ENCODE results near the gene DDX27. TPM values are rescaled to one million over a fixed set of nuclear protein-coding genes. Genes with fewer than 3 reads are reported as not detected.

Gene DDX27
- polyA plus RNA-seq, 5 donors: 39.7 to 52.0 (median 47.6) TPM

DNA sequence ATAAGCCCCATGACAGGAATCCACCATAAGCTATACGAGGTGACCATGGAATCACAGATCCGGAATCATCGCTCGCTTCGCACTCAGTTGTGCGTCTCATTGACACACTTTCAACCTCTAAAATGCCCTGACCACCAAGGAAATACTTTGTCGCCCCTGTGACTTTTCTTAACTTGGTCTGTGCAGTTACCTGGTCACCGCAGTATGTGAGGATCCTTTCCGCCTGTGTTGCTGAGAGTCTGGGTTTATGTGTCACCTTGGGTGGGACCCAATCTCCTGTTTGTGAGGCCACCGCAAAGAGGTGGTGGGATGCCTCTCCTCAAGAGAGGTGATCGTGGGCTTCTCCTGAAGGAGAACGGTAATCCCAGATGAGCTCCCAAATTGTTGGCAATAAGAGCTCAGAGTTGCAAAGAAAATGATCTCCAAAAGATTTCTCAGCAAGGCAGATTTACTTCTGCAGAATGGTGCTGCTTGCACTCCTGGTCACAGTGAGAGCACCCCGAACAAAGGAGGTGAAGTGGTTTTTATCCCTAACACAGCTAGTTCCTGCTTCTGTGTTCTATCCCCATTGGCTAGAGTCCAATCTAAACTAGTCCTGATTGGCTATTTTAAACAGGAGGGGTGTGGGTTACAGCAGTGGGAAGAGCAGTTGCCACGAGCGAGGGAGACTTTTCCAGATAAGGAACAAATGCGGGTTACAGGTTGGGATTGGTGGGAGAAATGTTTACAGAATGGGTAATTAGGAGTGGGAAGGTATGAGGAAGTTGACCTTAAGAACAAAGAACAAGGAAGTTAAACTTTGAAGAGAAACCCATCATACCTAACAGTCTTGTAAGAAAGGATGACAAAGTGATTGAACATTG is 67.7 kb downstream of the DDX27 start:
- DNase-seq: no peak

DNA sequence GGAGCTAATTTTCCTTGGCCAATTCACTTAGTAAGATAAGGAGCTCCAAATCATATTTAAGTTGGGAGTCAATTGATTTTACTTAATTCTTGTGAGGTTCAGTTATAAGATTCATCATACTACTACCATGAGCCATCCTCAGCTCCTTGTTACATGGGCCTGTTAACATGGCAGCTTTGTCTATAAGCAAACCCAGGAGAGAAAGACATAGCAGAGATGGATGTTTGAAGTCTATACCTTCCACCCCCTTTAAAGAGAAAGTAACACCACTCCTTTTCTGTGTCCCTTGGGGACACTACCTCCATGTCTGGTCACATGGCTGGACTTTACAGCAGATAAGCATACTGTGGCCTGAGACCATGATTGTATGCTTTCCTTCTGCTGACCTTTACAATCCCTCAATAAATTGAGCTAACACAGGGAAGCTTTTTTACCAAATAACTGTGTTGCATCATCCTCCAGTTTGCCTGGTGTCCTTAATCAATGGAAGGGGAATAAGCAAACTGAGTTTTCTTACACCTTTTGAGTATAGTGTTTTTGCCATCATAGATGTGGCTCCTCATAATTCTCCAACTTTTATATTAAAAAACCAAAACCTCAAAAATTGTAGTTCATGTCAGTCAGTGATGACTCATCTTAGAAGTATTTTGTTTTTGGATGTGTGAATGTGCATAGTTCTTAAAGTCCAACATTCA is 68.5 kb downstream of the DDX27 start:
- no peak for DNase-seq

DNA sequence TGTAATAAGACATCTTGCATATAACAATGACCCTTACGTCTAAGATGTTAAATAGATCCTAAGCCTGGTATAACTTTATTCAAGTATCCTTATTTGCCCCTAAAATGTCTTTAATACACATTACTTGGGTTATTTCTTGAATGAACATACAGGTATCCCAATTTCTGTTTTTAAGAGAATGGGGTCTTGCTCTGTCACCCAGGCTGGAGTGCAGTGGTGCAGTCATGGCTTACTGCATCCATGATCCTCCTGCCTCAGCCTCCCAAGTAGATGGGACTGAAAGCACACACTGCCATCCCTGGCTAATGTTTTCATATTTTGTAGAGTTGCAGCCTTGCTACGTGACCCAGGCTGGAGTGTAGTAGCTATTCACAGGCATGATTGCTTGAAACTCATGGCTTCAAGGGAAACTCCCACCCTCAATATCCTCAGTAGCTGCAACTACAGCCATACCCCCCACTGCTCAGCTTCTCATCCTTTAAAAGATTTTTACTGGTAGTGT is 69.1 kb downstream of the DDX27 start:
- no peak for DNase-seq

DNA sequence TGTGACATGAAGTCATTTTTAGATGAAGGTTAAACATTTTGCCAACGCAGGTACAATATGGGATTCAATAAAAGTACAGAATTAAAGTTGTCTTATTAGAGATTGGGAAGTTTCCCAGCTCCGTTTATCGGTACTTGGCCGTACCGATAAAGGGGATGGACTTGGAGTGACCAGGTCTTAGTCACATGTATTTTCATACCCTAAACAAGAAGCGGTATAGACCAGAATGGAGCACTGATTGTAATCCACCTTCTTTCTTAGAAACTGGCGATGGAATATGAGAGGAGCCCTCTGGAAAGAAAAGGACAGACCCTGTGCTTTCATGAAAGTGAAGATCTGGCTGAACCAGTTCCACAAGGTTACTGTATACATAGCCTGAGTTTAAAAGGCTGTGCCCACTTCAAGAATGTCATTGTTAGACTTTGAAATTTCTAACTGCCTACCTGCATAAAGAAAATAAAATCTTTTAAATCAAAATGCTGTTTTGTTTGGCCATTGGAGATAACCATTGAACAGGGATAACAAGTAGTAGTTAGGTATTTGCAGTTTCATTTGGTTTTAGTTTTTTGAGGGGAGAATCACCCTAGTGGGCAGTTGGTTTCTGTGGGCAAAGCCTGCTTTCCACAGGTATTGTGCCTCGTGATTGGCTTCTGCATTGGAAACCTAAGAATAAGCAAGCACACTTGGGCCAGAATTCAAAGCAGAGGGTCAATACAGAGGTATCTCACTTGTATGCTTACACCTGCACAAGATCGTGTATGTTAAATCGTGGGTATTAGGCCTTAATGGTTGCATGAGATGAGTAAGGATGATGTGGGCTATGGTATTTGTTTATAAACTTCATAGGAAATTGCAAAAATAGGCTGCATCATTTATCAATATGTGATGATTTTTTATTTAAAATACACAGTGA is 69.8 kb downstream of the DDX27 start:
- DNase-seq: peak; percentile 55 to 57

DNA sequence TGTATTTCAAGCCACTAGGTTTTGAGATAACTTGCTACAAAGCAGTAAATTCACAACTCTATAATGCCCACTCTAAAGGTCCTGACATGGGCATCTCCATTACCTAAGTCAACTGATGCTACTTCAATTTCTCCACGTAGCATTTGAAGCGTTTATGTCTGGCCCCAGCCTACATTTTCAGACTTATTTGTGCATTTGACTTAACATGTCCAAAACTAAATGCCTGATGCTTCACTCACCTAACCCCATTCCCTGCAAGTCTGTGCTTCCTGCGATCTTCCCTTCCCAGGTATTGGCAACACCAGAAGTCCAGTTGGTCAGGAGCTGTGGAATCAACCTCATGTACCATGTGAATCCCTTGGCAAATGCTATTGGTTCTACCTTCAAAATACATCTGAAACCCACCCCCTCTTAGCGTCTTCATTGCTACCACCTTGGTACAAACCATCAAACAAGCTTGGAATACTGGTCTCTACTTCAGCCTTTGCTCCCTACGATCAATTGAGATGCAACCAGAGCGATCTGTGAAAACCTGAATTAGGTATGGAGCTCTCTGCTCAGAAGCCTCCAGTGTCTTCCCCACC is 71.5 kb downstream of the DDX27 start:
- DNase-seq: no peak

DNA sequence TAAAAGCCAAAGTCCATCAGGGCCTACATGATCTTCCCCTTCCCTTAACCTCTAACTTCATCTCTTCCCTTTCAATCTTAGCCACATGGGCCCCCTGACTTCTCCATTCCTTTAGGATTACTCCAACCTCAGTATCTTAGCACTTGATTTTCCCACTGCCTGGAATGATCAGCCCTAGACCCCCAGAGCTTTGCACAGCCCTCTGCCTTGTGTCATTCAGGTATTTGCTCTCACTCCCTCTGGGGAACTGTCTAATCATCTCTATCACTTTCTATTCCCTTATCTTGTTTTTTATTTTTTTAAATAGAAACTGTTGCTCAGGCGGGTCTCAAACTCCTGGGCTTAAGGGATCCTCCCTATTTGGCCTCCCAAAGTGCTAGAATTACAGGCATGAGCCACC is 72.0 kb downstream of the DDX27 start:
- DNase-seq: no peak

DNA sequence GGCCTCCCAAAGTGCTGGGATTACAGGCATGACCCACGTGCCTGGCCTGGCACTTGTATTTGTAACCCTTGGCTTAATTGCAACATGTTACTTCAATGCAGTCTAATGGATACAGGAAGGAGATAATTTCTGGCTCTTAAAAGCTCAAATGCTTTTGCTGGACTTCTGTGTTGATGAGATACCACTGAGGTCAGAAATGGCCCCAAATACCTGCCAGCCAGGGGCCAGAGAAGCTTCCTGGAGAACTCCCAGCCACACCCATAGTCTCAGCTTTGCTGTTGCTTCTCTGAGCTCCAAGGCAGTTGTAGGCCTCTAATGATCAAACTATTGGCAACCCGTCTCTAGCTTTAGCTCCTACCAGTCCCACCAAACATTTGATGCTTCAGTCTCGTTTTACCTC is 72.8 kb downstream of the DDX27 start:
- no peak for DNase-seq

DNA sequence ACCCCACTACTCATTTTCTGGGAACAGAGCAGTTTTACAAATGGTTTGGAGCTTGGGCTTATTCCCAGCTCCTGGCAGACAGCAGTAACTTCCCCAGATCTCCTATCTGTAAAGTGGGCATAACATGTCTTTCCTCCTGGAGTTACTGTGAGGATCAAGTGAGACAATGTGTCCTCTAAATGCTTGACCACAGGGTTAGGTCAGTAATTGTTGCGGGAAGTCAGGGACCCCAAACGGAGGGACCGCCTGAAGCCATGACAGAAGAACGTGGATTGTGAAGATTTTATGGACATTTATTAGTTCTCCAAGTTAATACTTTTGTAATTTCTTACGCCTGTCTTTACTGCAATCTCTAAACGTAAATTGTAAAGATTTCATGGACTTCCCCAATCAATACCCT is 73.9 kb downstream of the DDX27 start:
- no peak for DNase-seq

Other genes starting within 250 kb of the DDX27 start
- gene CSE1L, start 173.1 kb upstream of the DDX27 start, polyA plus RNA-seq (ENCODE audit: insufficient read depth in 1 of 5, insufficient read length in 5 of 5, low replicate concordance in 1 of 5): 100 to 1,000 TPM in 1 of 5 donors, 10 to 100 TPM in 4; 67.4 to 101 (median 84.6) TPM
- 10 to 100 TPM; 91.9 to 99.1 (median 97.8) TPM for gene STAU1, start 31.1 kb upstream of the DDX27 start, polyA plus RNA-seq (ENCODE audit: insufficient read depth in 1 of 5, insufficient read length in 5 of 5, low replicate concordance in 1 of 5)
- 10 to 100 TPM; 13.3 to 16.4 (median 15.5) TPM for gene ZNFX1, start 58.6 kb downstream of the DDX27 start, polyA plus RNA-seq (ENCODE audit: insufficient read depth in 1 of 5, insufficient read length in 5 of 5, low replicate concordance in 1 of 5)

All from right lung (tissue), 5 donors.